SK-N-MC (cell line): Measurements from ENCODE around the gene SPZ1.
A peak's percentile ranks its signal among the peaks of the same experiment; 100 is the strongest.
"Not testable (repeated sequence)": the region's sequence is repeated elsewhere in the genome, so short reads cannot be mapped to it uniquely, and the experiment has no call there.

ENCODE experiments used
- DNase-seq: peaks from one replicate; pipeline ENCODE4 v3.0.0-alpha.2; 2011; ENCODE audit warnings: low read depth, low spot score
- H3K27ac ChIP-seq: fragments of 200-600 bp; sonication (generic); 2 replicates; pipeline ENCODE4 v1.5.1; 2016; ENCODE audit warnings: mixed run types
- H3K36me3 ChIP-seq: fragments of 200-600 bp; sonication (generic); 2 replicates; pipeline ENCODE4 v1.6.1; 2017; ENCODE audit warnings: antibody characterized with exemption, low read length, mixed read lengths; ENCODE audit not compliant: insufficient read depth
- H3K4me3 ChIP-seq: fragments of 200-600 bp; sonication (generic); 2 replicates; pipeline ENCODE4 v1.5.1; 2016
- H3K9ac ChIP-seq: fragments of 200-600 bp; sonication (generic); 2 replicates; pipeline ENCODE4 v1.8.0; 2017; ENCODE audit warnings: mixed run types, mixed read lengths; ENCODE audit not compliant: insufficient read length
- H3K9me3 ChIP-seq: fragments of 200-600 bp; sonication (generic); 2 replicates; pipeline ENCODE4 v1.6.1; 2017; ENCODE audit warnings: low read depth, mild to moderate bottlenecking, antibody characterized with exemption, low read length, moderate library complexity, mixed read lengths
- EZH2 ChIP-seq: fragments of 200-600 bp; sonication (generic); IDR thresholded peaks from one replicate; pipeline ENCODE4 v1.6.1; 2017; ENCODE audit warnings: antibody characterized with exemption
- FOXP2 ChIP-seq: optimal IDR thresholded peaks from 2 replicates; pipeline ENCODE3; 2011; ENCODE audit warnings: mild to moderate bottlenecking, moderate library complexity; ENCODE audit not compliant: insufficient read depth; ENCODE audit errors: extremely low read length, control extremely low read depth
- POLR2AphosphoS5 ChIP-seq: IDR thresholded peaks from 2 replicates; pipeline ENCODE4 v1.6.1; 2012; ENCODE audit warnings: mild to moderate bottlenecking, low read depth, low read length, borderline replicate concordance

SPZ1 gene, protein sequence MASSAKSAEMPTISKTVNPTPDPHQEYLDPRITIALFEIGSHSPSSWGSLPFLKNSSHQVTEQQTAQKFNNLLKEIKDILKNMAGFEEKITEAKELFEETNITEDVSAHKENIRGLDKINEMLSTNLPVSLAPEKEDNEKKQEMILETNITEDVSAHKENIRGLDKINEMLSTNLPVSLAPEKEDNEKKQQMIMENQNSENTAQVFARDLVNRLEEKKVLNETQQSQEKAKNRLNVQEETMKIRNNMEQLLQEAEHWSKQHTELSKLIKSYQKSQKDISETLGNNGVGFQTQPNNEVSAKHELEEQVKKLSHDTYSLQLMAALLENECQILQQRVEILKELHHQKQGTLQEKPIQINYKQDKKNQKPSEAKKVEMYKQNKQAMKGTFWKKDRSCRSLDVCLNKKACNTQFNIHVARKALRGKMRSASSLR

GRCh38 chr5:80319702-80320101 lies at the start of gene SPZ1:
TSS of gene SPZ1 (plus strand) at chr5:80320002. CDS start at chr5:80320216, 214 bp downstream.
- DNase-seq, result no peak
- TF ChIP-seq FOXP2, result no peak
- no peak for TF ChIP-seq POLR2AphosphoS5
- TF ChIP-seq EZH2, result no peak
- H3K9me3 ChIP-seq, result no peaks in the 10 kb centered on the region
- no peak within 1 kb of the TSS for H3K27ac ChIP-seq
- no peaks in the 10 kb centered on the region for H3K36me3 ChIP-seq
- H3K4me3 ChIP-seq, result no peak within 1 kb of the TSS
- no peak within 1 kb of the TSS for H3K9ac ChIP-seq

DNA sequence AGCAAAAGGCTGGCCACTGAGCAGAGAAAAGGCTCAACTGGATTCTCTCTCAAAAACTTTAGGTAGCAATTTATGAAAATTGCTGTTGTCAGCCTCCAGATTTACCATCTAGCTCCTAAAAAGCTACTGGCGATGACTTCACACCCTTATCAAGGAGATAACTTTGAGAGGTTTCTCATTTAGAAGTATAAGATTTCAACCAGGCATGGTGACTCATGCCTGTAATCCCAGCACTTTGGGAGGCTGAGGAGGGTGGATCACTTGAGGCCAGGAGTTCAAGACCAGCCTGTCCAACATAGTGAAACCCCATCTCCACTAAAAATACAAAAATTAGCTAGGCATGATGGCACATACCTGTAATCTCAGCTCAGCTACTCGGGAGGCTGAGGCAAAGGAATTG lies 49.3 kb upstream of the SPZ1 start:
- not testable (repeated sequence) for H3K9ac ChIP-seq, H3K4me3 ChIP-seq, H3K36me3 ChIP-seq, DNase-seq, H3K27ac ChIP-seq, H3K9me3 ChIP-seq

GRCh38 chr5:80275347-80275746 lies 44.5 kb upstream of the SPZ1 start:
- H3K4me3 ChIP-seq, result no peak overlapping the region
- no peak overlapping the region for H3K9ac ChIP-seq
- no peaks in the 10 kb centered on the region for H3K36me3 ChIP-seq
- no peaks in the 10 kb centered on the region for H3K9me3 ChIP-seq
- TF ChIP-seq FOXP2 (no peak), EZH2 (no peak), POLR2AphosphoS5 (no peak)
- DNase-seq, result no peak
- no peak overlapping the region for H3K27ac ChIP-seq

- no peak overlapping the region for H3K9ac ChIP-seq
- H3K36me3 ChIP-seq, result no peaks in the 10 kb centered on the region
- TF ChIP-seq EZH2, result no peak
- no peak for TF ChIP-seq FOXP2
- TF ChIP-seq POLR2AphosphoS5, result no peak
- no peak overlapping the region for H3K4me3 ChIP-seq
- H3K27ac ChIP-seq, result peak overlapping the region; percentile 50; the same call in 1 of the 2 replicates
- DNase-seq, result no peak
- H3K9me3 ChIP-seq, result no peaks in the 10 kb centered on the region
Observed at GRCh38 chr5:80276186-80276585, 43.6 kb upstream of the SPZ1 start.

GRCh38 chr5:80277191-80277590 lies 42.6 kb upstream of the SPZ1 start:
- peak; percentile 89 for DNase-seq
- H3K27ac ChIP-seq, result peak overlapping the region; percentile 93
- no peaks in the 10 kb centered on the region for H3K9me3 ChIP-seq
- H3K9ac ChIP-seq, result peak overlapping the region; percentile 15
- TF ChIP-seq FOXP2 (no peak), EZH2 (no peak), POLR2AphosphoS5 (no peak; the same call in 1 of the 2 replicates)
- H3K4me3 ChIP-seq, result peak overlapping the region; percentile 57
- no peaks in the 10 kb centered on the region for H3K36me3 ChIP-seq

- H3K27ac ChIP-seq, result no peak overlapping the region
- H3K4me3 ChIP-seq, result no peak overlapping the region
- DNase-seq, result no peak
- TF ChIP-seq POLR2AphosphoS5 (no peak), EZH2 (no peak), FOXP2 (no peak)
- no peaks in the 10 kb centered on the region for H3K9me3 ChIP-seq
- H3K9ac ChIP-seq, result no peak overlapping the region
- H3K36me3 ChIP-seq, result no peaks in the 10 kb centered on the region
Observed at GRCh38 chr5:80282054-80282453, 37.7 kb upstream of the SPZ1 start.

- Histone ChIP-seq H3K9ac (no peak overlapping the region), H3K36me3 (no peaks in the 10 kb centered on the region), H3K9me3 (no peaks in the 10 kb centered on the region), H3K4me3 (no peak overlapping the region), H3K27ac (no peak overlapping the region)
- no peak for TF ChIP-seq POLR2AphosphoS5
- no peak for TF ChIP-seq FOXP2
- no peak for TF ChIP-seq EZH2
- no peak for DNase-seq
Observed at GRCh38 chr5:80283360-80283759, 36.4 kb upstream of the SPZ1 start.

DNA sequence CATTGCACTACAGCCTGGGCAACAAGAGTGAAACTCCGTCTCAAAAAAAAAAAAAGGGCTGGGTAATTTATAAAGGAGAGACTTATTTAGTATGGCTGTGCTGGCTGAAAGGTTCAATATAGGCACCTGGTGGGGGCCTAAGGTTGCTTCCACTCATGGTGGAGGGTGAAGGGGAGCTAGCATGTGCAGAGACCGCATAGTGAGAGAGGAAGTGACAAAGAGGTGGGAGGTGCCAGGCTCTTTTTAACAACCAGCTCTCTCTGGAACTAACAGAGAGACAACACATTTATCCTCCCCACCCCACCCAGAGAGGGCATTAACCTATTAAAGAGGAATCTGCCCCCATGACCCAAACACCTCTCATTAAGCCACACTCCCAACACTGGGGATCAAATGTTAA lies 35.1 kb upstream of the SPZ1 start:
- Histone ChIP-seq H3K27ac (no peak overlapping the region), H3K9me3 (no peaks in the 10 kb centered on the region), H3K9ac (no peak overlapping the region), H3K4me3 (no peak overlapping the region), H3K36me3 (no peaks in the 10 kb centered on the region)
- DNase-seq, result no peak
- TF ChIP-seq EZH2 (no peak), FOXP2 (no peak), POLR2AphosphoS5 (no peak)

DNA sequence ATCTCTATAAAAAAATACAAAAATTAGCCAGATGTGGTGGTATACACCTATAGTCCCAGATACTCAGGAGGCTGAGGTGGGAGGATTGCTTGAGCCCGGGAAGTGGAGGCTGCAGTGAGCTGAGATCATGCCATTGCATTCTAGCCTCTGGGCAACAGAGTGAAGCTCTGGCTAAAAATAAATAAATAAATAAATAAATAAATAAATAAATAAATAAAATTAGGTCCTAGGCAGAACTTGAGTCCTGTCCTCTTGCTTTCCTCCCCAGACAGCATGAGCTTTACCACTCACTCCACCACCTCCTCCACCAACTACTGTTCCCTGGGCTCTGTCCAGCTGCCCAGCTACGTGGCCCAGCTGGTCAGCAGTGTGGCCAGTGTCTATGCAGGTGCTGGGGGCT lies 31.6 kb upstream of the SPZ1 start:
- Histone ChIP-seq H3K4me3 (no peak overlapping the region), H3K9ac (no peak overlapping the region), H3K9me3 (no peaks in the 10 kb centered on the region), H3K27ac (no peak overlapping the region), H3K36me3 (no peaks in the 10 kb centered on the region)
- TF ChIP-seq EZH2 (no peak), FOXP2 (no peak), POLR2AphosphoS5 (no peak)
- no peak for DNase-seq
